AG09319 (cell line): ENCODE data around the gene NHLRC4.

ENCODE experiments used
- DNase-seq: peaks from one replicate; pipeline ENCODE4 v3.0.0-alpha.2; 2010; ENCODE audit warnings: low read depth; ENCODE audit errors: extremely low read depth
- CTCF ChIP-seq: IDR thresholded peaks from 2 replicates; pipeline ENCODE4 v1.5.1; 2011; ENCODE audit warnings: low read depth, mild to moderate bottlenecking, inconsistent platforms, low read length, moderate library complexity

NHLRC4 gene

DNA sequence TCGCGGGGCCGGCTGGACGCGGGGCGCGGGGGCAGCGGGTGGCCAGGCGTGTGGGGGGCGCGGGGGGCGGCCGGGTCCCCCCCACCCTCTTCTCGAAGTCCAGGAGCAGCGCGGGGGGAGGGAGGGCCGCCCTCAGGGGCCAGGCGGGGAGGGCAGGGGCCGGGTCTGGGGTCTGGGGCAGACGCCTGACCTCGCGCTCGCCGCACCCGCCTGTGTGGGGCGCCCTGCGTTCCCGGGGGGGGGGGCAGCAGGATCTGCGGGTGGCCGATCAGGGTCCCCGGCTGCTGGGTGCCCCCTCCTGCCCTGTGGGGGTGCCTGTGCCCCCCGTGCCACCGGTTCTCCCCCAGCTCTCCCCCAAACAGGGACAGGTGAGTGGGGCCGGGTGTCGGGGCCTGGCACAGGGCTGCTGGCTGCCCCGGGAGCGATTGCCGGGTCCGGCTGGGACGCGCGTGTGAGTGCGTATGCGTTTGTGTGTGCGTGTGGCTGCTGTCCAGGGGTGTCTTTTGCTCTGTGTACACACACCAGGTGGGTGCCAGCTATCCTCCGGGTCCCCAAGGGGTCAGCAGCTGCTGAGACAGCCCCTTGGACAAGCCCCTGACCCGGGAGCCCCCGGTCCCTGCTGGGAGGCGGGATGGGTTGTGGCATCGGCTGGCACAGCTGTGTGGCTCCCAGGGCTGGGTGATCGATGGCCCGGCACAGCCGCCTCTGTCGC lies 5.9 kb upstream of the NHLRC4 start:
- TF ChIP-seq CTCF = no peak
- DNase-seq = no peak

DNA sequence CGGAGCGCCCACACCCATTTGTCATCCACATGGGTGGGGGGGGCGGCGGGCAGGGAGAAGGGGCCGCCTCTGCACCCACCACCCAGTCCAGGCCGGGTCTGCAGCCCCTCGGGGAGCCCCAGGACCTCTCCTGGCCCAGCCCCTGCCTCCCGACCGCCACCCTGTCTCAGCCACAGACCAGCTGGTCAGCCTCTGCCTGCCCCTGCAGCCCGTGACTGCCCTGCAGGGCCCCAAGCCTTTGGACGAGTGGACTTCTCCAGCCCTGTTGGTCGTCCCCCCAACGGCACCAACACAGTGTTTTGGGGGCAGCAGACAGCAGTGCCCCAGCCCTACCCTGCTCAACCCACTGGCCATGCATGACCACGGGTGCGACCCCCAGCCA lies 5.4 kb upstream of the NHLRC4 start:
- no peak for TF ChIP-seq CTCF

DNA sequence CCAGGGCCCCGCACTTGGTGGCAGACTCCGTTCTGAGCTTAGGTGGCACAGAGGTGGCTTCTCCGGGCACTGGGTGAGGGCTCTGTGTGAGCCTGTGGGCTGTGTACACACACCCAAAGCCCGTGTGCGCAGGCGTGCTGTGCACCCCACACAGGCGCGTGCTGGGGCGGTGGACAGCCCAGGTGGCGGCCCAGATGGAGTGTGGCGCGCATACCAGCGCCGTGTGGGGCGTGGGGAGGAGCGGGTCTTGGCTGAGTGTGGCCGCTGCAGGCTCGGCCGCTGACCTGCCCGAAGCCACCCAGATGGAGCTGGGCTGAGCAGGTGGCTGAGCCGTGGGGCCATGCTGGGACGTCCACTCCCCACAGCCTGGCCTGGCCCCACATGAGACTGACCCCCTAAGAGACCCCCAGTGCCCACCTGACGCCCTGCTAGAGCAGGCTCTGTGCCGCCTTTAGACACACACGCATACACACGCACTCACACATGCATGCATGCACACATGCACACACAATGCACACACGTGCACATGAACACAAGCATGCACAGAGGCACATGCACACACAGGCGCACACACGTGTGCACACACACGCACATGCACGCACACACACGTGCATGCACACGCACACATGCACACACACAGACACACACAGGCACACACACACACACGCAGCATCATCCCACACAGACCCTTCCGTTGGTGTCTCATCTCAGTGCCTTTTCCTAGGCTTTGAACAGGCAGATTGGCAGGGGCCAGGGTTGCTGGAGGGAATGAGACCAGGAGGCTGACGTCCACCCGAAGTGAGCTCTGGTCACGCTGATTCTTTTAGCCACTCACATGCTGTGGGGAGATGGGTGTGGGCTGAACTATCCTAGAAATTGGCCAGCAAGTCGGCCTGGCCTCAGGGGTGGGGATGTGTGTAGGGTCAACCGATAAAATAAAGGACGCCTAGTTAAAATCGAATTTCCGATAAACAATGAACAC lies 4.6 kb upstream of the NHLRC4 start:
- TF ChIP-seq CTCF = no peak
- no peak for DNase-seq

More for the DNA sequence above, 5.4 kb upstream of the NHLRC4 start:
- no peak for DNase-seq

DNA sequence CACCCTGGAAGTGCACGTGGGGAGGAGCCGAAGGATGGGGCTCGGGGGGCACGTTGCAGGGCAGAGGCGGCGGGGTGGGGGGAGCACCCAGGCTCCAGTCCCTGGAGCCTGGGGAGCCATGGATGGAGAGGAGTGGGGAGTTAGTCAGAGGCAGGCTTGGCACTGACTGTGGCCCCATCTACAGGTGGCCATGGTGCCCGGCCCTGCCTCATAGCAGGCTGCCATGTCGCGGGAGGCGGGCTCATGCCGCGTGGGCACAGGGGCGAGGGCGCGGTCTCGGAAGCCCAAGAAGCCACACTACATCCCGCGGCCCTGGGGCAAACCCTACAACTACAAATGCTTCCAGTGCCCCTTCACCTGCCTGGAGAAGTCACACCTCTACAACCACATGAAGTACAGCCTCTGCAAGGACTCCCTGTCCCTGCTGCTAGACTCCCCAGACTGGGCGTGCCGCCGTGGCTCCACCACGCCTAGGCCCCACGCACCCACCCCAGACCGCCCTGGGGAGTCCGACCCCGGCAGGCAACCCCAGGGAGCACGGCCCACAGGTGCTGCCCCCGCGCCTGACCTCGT lies 3.6 kb upstream of the NHLRC4 start:
- TF ChIP-seq CTCF = no peak
- no peak for DNase-seq

DNA sequence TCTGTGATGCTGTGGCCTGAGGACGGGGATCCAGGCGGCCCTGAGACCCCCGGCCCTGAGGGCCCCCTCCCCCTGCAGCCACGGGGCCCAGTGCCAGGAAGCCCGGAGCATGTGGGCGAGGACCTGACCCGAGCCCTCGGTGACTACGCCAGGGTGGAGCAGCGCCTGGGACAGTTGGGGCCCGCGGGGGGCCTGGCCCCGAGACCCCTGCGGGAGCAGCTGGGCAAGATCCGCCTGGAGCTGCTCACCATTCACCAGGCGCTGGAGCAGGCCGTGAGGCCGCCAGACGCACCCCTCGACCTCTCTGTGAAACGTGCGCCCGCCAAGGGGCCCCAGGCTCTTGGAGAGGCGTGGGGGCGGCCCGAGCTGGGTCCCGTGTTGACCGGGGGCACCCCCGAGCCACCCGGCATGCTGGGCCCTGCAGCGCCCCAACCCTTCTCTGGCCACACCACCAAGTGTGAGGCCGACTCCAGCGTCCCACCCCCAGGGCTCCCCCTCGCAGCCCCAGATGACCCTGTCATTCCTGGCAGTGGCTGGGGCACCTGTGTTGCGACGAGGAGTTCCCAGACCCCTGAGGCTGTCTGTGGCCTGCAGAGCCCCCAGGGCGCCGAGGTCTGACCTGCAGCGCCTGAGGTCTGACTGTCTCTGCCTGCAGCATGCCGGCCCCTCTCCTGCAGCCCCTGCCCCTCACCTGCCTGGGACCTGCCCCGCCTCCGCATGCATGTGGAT lies 2.0 kb upstream of the NHLRC4 start:
- no peak for DNase-seq
- no peak for TF ChIP-seq CTCF

DNA sequence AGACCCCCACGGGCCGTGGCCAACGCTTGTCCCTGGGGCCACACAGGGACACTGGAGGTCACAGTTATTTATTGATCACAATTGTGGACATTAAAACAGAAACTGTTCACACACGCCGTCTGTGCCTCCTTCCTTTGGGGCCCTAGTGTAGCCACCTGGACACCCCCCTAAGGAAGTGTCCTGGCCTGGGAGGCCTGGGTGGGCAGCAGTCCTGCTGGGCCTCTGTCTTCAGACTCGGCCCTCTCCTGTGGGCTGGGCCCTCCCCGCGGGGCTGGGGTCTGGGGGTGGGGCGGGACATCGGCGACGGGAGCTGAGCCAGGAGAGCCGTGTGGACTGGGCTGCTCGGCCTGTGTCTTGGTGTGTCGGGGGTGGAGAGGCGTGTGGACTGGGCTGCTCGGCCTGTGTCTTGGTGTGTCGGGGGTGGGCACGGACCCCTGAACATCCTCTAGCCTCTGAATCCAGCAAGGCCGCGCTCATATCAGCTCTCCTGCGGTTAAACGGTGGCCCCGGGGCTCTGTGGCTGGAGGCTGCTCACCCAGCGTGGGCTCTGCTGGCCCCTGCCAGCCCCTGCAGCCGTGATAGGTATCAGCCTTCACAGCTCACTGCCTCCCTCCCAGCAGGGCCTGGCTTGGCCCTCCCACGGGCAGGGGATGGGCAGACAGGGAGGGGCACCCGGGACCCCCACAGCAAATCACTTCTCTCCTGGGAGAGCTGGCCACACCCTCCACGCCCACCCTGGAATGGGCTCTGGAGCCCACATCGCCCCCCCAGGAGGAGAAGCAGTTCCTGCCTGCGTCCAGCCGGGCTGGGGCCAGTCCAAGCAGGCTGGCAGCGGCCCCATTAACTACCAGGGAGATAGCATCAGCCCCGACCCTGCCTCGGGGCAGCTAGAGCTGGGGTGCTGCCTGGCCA lies 1.1 kb upstream of the NHLRC4 start:
- DNase-seq = no peak
- no peak for TF ChIP-seq CTCF
